HG03439 (cell line): ENCODE data around the gene HSDL1.

Source experiments
- ATAC-seq: cut with Tn5 transposase; IDR thresholded peaks from one replicate; pipeline ENCODE4 v1.9.1; 2021; ENCODE audit warnings: mild to moderate bottlenecking, moderate library complexity; ENCODE audit not compliant: unreplicated experiment

HSDL1 gene

DNA sequence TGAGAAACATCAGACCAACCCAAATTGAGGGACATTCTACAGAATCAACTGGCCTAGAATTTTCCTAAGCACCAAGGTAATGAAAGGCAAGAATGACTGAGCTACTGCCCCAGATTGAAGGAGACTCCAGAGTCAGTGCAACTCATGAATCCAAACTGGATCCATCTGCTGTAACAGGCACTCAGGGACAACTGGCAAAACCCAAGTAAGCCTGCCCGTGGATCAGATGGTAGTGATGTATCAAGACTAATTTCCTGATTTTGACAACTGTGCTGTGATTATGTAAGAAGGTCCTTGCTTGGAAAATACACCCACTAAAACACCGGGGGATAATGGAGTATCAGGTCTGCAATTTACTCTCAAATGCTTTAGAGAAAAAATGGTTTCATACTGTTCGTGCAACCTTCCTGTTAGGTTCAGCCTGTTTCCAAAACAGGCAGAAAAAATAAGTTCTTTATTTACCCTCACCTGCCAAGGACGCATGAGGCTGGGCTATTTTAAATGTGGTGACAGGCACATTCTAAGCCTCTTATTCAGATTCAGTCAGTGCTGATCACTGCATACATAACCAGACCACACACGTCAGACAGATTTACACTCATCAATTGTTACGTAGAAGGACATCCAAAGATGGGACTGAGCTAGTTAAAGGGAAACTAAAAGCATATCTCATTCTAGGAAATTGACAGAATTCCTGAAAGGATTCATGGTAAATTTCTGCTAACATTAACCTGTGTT is 35.2 kb downstream of the HSDL1 start:
- no peak for ATAC-seq

DNA sequence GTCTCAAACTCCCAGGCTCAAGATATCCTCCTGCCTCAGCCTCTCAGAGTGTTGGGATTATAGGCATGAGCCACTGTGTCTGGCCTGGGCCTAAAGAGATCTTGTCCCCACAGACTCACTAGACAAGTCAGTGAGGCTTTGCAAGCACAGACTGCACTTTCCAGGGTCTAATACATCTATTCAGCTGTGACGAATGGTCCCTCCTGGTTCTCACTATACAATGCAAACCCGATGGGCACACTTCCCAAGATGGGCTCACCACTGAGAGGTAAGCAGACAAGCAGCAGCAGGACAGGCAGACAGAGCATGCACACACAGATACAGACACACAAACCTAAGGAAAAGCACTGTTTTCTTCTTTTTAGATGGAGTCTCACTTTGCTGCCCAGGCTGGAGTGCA is 37.1 kb downstream of the HSDL1 start:
- ATAC-seq = no peak

DNA sequence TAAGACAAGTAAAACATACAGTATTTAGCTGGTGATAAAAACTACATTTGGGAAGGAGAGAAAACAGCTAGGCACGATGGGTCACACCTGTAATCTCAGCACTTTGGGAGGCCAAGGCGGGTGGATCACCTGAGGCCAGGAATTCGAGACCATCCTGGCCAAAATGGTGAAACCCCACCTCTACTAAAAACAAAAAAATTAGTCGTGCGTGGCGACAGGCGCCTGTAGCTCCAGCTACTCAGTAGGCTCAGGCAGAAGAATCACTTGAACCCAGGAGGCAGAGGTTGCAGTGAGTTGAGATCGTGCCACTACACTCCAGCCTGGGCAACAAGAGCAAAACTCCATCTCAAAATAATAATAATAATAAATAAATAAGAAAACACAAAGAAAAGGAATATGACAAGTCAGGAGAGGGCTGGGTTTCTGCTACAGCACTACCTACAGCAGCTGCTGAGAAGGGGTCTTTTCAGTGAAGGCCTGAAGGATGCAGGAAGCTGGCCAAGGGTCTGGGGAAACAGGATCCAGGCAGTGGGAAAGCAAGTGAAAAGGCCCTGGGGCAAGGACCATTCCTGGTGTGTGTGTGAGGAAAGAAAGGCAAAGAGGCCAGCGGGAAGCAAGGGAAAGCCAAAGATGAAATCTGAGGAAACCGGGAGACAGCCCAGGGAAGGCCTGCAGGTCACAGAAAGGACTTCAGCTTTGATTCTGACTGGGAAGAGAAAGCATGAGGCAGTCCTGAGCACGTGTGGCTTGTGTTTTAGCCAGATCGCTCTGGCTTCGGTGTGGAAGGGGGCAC is 38.8 kb downstream of the HSDL1 start:
- no peak for ATAC-seq

DNA sequence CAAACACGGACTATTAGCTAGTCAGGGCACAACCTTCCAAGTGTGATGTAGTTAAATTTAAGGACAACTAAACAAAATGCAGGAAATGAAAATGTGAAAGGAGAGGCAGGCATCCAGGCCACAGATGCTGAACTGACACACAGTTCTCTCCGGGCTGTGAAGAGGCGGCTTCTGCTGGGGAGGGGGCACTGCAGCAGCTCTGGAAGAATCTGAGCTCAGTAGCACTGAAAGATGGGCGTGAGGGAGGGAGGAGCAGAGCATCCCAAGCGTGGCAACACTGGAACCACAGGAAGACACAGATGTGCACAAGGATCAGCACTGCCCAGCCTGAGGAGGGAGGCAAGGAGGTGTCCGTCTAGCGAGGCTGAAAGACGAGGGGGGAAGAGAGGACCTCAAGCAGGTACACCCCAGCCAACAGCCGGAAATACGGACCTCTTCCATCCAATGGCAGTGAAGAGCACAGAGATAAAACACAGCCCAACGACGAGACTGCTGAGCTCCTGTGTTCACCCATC is 39.6 kb downstream of the HSDL1 start:
- no peak for ATAC-seq

DNA sequence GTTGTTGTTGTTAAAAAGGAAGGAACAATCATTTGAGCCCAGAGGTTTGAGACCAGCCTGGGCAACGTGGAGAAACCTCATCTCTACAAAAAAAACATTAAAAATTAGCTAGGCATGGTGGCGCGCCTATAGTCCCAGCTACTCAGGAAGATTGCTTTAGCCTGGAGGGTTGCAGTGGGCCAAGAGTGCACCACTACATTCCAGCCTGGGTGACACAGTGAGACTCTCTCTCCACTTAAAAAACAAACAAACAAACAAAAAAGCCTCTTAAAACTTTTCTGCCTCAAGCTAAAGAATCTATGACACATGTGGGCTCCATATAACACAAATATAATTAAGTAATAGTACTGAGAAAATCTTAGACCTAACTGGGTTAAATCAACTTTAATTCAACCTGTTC is 40.7 kb downstream of the HSDL1 start:
- ATAC-seq = no peak

DNA sequence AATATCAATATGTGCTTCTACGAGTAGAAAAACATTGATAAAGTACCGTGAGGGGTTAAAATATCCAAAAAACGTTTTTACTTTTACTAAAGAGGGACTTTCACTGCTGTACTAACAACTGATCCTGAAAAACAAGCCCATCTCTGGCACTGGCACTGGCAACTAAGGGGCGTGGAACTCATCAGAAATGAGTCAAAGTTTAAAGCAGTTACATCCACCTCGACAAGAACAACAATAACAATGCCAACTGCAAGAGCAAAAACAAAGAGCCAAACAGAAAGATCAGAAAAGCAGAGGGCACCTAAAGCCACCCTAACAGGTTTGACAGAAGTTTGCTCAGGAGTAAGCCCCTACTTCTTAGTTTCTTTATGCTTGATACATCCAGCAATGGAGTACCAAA is 41.3 kb downstream of the HSDL1 start:
- no peak for ATAC-seq

DNA sequence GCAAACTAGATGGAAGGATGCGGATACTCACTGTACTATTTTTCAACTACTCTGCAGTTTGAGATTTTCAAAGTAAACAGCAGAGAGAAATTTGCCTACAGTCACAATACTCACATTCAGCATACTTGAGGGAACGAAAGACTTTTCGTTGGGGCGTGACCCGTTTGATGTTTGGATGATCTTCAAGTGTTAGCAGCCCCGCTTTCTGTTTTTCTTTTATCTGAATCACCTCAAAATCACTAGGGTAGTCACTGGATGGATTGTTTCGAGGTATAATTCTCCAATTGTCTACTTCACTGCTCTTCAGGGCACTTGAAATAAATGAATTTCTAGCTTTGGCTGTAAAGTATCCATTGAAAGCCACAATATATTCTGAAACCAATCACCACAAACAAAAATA is 46.0 kb downstream of the HSDL1 start:
- ATAC-seq = no peak

DNA sequence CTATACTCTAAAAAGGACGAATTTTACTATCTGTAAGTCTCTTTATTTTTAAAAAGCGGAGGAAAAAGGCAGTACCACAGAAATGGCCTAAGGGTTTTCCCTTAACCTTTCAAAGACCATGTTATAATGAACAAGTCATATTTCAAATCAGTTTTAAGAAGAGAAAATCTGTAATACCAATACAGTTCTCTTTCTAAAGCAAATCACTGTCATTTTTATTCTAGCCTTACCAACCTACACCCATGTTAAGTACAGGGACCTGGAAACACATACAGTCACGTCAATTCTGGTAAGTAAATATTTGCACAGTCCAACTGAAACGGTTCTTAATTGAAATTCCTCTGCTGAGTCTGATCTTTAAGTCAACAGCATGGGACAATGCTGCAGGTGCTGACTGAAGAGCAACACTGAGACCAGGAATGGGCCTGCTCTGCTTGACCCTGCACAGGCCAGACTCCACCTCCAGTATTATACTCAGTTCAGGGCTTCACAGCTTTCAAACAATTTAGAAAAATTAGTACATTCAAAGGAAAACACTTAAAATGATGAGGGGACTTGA is 48.5 kb downstream of the HSDL1 start:
- no peak for ATAC-seq

DNA sequence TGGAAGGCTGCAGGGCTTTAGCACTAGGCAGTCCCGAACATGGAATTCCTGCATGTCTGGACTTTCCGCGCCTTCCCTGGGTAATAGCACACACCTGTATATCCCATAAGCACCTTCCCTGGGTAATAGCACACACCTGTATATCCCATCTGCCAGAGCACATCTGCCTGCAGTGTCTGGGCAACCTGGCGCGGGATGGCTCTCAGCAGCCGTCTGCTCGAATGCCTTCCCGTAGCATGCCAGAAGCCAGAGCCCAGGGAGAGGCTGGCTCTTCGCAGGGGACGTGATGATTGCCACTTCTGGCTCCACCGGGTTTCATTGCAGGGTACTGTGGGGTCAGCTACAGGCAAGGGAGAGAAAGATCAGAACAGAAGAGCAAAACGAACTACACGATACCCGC is 49.5 kb downstream of the HSDL1 start:
- ATAC-seq = no peak

DNA sequence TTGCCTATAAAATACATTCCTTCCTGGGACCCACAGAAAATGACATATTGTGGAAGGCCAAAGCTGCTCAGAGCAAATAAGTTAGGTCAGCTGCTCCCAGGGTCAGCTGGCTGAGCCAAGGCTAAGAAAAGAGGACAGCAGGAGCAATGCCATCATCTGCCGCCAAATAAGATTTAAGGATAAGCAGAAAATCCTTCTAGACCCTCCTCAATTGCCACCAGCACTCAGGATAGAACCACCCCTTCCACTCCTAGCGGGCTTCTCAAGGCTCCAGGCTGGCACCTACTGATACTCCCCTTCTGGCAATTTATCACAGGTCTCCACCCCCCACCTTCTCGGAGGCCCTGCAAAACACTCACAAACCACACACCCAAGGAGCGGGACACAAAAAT is 51.1 kb downstream of the HSDL1 start:
- no peak for ATAC-seq

DNA sequence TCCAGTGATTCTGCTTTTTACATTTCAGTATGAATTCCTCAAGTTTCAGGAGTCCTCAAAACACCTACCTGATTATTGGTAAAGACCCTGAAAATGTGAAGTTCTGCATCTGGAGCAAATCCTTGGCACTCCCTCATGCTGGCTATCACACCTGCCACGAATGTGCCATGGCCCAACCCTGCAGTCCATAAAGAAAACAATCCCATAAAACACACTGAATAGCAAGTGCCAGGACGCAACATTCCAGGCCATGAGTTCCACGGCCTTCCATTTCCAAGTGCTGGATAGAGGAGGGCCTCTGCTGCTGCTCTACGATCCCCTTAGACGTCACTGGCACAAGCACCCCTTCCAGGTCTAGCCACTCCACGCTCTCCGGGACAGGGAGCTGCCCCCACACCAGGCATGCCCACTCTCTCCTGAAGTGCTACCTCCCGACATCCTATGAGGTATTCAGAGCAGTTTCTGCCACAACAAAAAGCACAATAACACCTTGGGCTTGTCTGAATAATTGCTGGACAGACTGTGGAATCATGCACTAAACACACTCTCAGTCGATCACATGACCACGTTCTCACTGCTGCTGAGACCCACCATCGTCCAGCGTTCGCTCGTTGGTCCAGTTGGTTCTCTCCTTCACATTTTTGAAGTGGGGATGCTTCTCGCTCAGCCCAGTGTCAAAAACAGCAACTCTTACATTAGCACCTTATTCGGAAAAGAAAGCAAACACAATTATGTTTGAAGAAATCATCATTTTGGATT is 51.7 kb downstream of the HSDL1 start:
- no peak for ATAC-seq

DNA sequence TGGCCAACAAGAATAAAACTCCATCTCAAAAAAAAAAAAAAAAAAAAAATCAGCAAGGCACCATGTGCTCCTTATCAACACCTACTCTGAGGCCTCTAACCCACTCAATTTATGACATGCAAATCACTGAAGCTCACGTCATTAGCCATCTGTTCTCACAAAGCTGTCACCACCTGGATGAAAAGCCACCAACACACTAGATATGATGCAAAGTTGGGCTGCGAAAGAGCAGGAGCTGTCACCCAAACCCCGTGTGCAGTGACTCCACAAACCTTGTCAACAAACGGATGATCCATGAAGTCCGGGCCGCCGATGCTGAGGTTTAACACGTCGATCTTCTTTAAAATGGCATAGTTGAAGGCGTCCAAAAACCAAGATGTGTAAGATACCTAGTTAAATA is 53.5 kb downstream of the HSDL1 start:
- ATAC-seq = no peak

DNA sequence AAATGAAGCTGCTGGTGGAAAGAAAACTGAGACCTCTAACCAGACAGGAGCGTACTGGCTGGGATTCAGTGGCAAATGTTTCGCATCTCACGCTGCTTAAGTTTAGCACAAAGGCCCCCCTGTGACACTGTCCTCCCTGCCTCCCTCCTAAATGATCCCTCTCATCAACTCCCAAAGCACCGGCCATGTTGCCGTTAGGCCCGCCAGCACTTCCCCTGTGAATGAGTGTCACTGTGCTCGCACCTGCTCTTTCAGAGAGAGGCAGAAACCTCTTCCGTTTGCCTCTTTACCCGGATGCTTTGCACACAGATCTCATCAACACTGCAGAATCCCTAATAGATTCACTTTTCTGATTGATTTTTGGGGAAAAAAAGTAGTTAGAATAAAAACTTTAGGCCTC is 54.8 kb downstream of the HSDL1 start:
- ATAC-seq = no peak

DNA sequence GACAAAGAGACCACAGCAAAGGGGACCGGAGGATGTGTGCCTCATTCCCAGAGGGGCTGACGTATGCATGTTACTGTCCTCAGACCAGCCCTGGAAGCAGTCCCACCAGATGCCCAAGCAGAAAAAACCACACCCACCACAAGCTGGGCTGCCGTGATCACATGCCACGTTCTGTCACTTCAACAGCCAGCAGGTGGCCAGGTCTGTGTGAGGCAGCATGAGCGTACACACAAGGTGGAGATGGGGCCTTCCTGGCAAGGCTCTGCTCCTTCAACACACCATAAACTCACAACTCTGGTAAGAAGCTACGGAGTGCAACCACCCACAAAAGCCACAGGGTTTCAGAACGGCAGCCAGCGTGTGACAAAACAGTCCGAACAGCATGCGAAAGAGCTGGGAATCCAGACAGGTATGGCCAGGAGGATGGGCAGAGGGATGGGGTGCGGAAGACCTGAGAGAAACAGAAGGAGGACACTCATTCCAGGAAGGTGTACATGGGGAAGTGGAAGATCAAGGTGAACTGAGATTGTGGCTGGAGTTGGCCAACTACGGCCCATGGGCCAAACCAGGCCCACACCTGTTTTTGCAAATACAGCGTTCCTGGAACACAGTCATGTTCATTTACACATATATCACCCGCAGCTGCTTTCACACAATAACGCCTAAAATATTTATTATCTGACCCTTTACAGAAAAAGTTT is 56.1 kb downstream of the HSDL1 start:
- peak; percentile 79 for ATAC-seq

DNA sequence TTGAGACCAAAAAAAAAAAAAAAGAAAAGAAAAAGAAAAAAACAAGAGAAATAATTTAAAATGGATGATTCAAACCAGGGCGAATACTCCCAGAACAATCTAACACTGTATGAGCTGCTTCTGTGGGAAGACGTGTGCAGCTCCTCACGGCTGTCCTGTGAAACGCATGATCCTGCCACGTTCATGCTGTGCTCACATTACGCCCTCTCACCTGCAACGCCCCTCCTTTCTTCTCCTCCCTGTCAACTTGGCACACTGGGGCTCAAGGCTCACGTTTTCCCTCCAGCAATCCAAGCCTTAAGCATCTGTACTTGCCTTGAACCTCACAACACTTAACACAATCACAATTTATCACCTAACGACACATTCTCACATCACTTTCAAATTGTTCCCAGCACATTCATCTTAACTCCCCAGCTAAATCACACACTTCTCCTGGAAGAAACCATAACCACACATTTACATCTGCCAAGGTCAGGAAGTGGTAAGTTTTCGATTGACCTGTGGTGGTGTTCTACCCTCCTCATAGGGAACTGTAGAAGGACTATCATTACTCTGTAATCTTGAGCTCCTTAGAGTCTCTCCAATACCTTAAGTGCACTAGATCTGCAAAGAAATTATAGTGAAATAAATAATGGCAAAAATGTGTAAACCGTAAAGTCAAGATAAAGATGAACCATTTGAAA is 57.4 kb downstream of the HSDL1 start:
- no peak for ATAC-seq

DNA sequence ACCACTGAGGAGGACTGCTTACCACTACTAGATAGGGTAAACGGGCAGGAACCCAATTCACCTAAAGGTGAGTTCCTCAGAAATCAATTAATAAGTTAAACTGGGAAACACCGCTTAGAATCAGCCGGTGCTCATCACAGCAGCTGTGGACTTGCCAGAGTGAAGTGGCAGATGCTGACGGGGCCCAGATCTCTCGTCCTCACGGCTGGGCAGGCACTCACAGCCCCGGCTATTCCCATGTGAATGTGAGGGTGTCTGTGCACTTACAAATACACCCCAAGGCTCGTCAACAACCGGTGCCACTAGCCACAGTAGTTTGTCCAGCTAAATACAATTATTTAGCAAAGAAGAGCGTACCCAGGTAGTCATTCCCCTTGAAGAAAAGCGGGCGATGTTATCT is 58.0 kb downstream of the HSDL1 start:
- no peak for ATAC-seq

DNA sequence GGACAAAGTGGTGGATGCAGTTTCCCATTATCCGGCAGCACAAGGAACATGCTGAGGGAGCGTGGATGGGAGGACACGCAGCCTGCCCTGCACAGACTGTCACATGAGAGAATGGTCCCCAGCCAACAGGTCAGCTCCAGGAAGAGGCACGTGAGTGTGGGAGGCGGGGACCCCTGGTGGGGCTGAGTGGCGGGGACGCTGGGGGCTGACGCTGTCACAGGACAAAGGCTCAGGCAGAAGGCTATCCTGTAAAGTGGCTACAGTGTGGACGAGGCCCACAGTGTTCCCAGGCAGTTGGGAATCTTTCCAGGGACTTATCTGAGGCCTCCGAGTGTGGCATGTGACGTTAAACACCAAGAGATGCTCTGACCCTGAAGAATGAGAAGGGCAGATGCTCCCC is 58.6 kb downstream of the HSDL1 start:
- no peak for ATAC-seq

DNA sequence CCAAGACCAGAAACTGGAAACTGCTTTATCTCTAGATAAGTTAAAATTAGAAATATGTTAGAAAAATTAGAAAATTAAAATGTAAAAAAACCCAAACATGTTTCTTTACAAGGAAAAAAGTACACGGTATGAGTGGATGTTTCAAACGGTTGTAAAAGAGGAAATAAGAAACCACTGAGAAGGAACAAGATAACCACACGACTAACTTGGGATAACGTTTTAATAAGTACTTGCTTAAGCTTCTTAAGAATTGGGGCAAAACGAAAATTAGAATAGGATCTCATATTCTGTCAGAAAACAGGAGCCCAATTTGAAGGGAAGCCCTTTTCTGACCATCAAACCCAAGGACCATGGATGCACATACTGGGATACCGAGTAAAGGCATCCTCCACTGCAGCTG is 59.2 kb downstream of the HSDL1 start:
- ATAC-seq = no peak

DNA sequence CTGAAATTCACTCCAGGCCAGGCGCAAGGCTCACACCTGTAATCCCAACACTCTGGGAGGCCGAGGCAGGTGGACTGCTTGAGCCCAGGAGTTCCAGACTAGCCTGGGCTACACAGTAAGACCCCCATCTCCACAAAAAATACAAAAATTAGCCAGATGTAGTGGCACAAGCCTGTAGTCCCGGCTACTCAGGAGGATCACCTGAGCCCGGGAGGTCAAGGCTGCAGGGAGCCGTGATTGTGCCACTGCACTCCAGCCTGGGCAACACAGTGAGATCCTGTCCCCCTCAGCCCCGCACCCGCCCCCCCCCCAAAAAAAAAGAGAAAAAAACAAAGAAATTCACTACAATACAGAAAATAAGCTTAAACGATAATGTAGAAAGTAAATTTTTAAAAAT is 59.7 kb downstream of the HSDL1 start:
- ATAC-seq = no peak

DNA sequence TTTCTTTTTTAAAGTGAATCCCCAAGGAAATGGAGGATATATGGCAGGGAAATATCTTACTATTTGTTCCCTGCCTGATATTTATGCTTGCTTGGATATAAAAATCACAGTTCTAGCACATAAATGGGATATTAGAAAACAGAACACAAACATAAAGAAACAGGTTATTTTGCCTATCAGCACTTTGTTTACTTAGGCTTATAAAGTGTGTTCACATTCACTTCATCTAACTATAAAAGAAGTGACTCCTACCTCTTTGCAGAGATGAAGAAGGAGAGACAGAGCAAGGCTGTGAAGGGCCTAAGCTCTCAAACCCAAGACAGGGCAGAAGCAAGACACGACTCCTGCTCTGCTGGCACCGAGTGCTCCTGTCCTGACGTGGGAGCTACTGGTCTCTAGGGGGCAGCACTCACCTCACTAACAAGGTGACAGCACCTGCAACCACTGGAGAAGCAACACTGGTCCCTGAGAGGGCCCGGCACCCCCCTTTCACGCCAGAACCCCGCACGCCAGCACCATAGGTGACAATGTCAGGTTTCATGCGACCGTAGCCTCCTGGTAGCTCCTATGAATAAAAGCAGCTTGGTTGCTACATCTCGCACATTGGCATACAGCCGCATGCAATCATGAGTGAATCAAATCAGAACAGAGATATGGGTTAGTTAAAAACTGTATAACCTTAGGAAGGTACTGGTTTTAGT is 60.3 kb downstream of the HSDL1 start:
- ATAC-seq = no peak
